GM19035 (cell line): ENCODE measurements around the gene PRR9.
"Not testable (repeated sequence)": the region's sequence is repeated elsewhere in the genome, so short reads cannot be mapped to it uniquely, and the experiment has no call there.

ENCODE experiments used
- ATAC-seq: cut with Tn5 transposase; IDR thresholded peaks from one replicate; pipeline ENCODE4 v1.9.1; 2021; ENCODE audit not compliant: unreplicated experiment

The PRR9 gene

GRCh38 chr1:153229076-153229829 is 11.9 kb downstream of the PRR9 start:
- ATAC-seq = not testable (repeated sequence)

- no peak for ATAC-seq
Measured at GRCh38 chr1:153231363-153231762, 14.0 kb downstream of the PRR9 start.

- ATAC-seq = no peak
Measured at GRCh38 chr1:153231785-153232184, 14.4 kb downstream of the PRR9 start.

- no peak for ATAC-seq
Measured at GRCh38 chr1:153232553-153232952, 15.2 kb downstream of the PRR9 start.

GRCh38 chr1:153233448-153233847 is 16.1 kb downstream of the PRR9 start:
- no peak for ATAC-seq

GRCh38 chr1:153238527-153238926 is 21.1 kb downstream of the PRR9 start:
- no peak for ATAC-seq

- no peak for ATAC-seq
Measured at GRCh38 chr1:153242160-153242559, 24.8 kb downstream of the PRR9 start.

GRCh38 chr1:153245466-153245865 is 28.1 kb downstream of the PRR9 start:
- ATAC-seq = no peak

GRCh38 chr1:153246018-153246417 is 28.6 kb downstream of the PRR9 start:
- no peak for ATAC-seq

GRCh38 chr1:153246825-153247224 is 29.4 kb downstream of the PRR9 start:
- ATAC-seq = no peak

GRCh38 chr1:153248176-153248879 is 30.9 kb downstream of the PRR9 start:
- ATAC-seq = no peak

GRCh38 chr1:153250166-153250565 is 32.8 kb downstream of the PRR9 start:
- no peak for ATAC-seq

GRCh38 chr1:153251087-153251486 is 33.7 kb downstream of the PRR9 start:
- ATAC-seq = no peak

- no peak for ATAC-seq
Measured at GRCh38 chr1:153251562-153251961, 34.2 kb downstream of the PRR9 start.

- ATAC-seq = no peak
Measured at GRCh38 chr1:153251988-153252387, 34.6 kb downstream of the PRR9 start.

- ATAC-seq = no peak
Measured at GRCh38 chr1:153253076-153253475, 35.7 kb downstream of the PRR9 start.

GRCh38 chr1:153253693-153254092 is 36.3 kb downstream of the PRR9 start:
- ATAC-seq = no peak

GRCh38 chr1:153259387-153259786 is 42.0 kb downstream of the PRR9 start, which contains the start of gene LORICRIN:
TSS of gene LORICRIN (plus strand) at chr1:153259687. CDS start at chr1:153260950, 1,263 bp downstream.
- no peak for ATAC-seq

GRCh38 chr1:153260585-153261280 is 43.3 kb downstream of the PRR9 start:
- ATAC-seq = no peak

- no peak for ATAC-seq
Measured at GRCh38 chr1:153261281-153262069, 44.1 kb downstream of the PRR9 start.

GRCh38 chr1:153262070-153262366 is 44.6 kb downstream of the PRR9 start:
- no peak for ATAC-seq
